Anterior cingulate cortex (tissue), 58 donors: ENCODE measurements around the gene LNP1.
"Not testable (repeated sequence)": the region's sequence is repeated elsewhere in the genome, so short reads cannot be mapped to it uniquely, and the experiment has no call there.

ENCODE experiments used
- DNase-seq, 58 donors: peaks; one replicate each; lab custom pipeline; 2025; lab: John Stamatoyannopoulos, UW

The LNP1 gene

DNA sequence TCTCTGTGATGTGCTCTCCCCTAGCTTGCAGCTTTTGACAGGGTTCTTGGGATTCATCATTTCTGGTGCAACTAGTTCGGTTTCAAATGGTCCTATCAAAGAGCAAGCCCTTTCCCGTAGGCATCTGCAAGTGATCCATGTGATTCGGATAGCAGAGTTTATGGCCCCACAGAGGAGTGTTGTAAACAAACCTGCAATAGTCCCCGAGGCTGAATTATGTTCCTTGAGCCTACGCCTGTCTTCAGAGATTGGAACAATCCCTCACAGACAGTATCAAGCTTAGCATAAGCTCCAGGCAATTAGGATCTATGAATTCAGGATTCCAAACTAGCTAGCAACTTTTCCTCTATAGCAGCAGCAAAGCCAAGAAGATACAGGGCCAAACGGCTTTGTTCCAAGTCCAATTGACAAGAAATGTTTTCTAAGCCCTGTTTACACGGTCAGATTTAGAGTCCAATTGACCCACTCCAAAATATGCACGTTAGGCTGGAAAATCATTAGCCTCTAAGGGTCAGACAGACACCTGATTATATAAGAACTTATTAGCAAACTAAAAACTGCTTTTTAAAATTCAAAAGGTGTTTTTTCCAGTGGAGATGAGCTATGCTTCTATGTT, 24.8 kb downstream of the LNP1 start:
- DNase-seq, result no peak

- DNase-seq, result no peak
Measured at GRCh38 chr3:100427699-100428098, 26.4 kb downstream of the LNP1 start.

DNA sequence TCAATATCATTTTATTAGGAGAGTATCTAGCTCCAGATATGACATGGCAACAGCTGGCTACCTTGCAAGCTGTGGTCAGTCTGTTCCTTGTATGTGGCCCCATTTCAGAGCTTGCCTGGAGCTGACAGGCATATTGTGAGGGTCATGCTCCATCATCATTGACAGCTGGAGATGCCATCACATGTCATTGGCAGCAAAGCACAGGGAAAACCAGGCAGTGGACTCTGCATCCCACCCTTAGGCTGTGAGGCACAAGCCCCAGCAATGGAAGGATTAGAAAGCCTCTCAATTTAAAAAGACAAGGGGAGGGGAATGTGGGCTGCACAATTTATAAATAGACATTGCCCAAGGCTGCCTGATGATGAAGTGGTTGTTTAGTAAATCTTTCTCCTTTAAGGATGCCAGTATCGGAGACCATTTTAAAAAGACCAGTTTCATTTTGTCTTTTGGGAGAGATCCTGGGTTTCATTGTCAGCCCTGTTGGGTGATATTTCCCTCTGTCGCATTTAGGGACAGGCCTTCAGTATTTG, 27.9 kb downstream of the LNP1 start:
- no peak for DNase-seq

GRCh38 chr3:100436951-100437350, 35.6 kb downstream of the LNP1 start:
- DNase-seq, result no peak

DNA sequence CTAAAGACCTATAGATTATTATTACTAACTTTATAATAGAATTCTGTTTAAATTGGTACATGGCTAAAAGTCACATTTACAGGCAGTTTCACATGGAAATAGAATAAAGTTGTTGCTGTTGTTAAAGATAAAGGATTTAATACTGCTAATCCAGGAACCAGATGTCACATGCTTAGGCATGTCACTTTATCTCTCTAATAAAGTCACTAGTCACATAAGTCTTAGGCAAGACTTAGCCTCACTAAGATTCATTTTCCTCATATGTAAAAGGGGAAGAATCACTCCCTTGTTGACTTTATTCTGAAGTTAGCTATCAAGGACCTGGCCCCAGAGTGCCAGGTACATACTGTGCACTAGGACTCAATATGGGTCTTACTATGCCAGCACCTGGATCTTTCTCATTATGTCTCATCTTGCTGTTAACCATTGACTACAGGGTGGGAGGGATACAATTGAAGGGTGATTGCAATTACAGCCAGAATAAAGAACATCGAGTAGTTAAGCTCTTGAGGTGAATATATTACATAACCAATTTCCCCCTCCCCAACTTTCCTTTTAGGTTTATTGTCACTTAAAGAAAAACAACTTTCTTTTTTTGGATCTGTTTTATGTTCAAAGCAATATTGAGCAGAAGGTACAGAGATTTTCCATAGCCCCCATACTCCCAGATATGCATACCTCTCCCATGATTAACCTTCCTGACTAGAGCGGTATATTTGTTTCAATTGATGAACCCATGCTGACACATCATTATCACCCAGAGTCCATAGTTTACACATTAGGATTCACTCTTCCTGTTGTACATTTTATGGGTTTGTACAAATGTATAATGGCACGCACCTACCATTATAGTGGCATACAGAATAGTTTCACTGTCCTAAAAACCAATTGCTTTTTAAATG, 36.6 kb downstream of the LNP1 start:
- DNase-seq, result no peak

- no peak for DNase-seq
Measured at GRCh38 chr3:100438623-100438974, 37.3 kb downstream of the LNP1 start.

DNA sequence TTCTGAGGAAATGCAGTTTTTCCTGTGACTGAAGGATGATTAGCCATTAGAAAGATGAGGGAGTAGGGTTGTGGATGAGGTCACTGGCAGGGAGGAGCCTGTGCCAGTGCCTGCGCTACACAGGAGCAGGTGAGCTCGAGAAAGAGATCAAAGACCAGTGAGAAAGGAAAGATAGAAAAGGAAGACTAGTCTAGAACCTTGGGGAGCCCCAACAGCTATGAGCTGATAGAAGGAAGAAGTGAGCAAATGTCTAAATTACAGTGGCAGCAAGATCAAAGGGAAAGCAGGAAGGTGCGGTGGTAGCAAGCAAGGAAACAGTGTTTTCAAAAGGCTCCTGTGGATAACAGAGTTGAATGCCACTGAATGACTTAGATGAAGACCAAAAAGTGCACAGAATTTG, 39.6 kb downstream of the LNP1 start:
- DNase-seq, result no peak

GRCh38 chr3:100443690-100444089, 42.4 kb downstream of the LNP1 start:
- no peak for DNase-seq

DNA sequence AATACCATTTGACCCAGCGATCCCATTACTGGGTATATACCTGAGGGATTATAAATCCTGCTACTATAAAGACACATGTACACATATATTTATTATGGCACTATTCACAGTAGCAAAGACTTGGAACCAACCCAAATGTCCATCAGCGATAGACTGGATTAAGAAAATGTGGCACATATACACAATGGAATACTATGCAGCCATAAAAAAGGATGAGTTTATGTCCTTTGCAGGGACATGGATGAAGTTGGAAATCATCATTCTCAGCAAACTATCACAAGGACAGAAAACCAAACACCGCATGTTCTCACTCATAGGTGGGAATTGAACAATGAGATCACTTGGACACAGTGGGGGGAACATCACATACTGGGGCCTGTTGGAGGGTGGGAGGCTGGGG, 45.7 kb downstream of the LNP1 start:
- not testable (repeated sequence) for DNase-seq

- no peak for DNase-seq
Measured at GRCh38 chr3:100448079-100448478, 46.7 kb downstream of the LNP1 start.

DNA sequence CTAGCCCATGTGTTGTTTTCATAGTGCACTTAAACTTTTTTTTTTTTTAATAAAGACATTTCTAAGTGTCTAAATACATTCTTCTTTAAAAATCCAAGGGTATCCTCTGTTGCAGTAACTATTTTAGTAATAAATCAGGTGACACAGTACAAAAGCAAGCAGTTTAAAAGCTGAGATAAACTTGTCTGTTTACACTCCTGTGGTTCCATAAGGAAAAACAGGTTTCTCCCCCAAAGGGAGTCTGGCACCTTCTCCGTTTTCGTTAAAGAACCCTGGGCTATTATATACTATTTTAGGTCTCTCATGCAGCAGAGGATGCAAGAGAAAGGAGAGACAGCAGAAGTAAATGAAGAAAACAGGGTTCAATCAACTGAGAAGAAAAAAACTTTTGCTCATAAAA, 47.9 kb downstream of the LNP1 start:
- DNase-seq, result no peak

GRCh38 chr3:100454677-100455076, 53.3 kb downstream of the LNP1 start:
- no peak for DNase-seq

GRCh38 chr3:100455841-100456550, 54.7 kb downstream of the LNP1 start:
- DNase-seq, result peak in 1 of 58 donors; percentile 22

DNA sequence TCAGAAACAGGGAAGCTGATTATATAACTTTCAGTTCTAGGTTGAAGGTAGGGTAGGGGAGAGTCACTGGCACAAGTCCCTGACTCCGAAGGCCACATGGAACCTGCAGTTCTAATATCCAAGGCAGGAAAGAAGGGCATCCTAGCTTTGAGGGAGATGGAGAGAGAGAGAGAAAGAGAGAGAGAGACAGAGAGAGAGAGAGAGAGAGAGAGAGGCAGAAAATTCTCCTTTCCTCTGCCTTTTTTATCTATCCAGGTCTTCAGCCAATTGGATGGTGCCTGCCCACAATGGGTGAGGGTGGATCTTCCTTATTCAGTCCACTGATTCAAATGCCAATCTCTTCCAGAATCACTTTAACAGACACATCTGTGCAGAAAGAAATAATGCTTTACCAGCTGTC, 55.4 kb downstream of the LNP1 start:
- DNase-seq, result no peak

GRCh38 chr3:100457811-100458210, 56.5 kb downstream of the LNP1 start:
- DNase-seq, result no peak

DNA sequence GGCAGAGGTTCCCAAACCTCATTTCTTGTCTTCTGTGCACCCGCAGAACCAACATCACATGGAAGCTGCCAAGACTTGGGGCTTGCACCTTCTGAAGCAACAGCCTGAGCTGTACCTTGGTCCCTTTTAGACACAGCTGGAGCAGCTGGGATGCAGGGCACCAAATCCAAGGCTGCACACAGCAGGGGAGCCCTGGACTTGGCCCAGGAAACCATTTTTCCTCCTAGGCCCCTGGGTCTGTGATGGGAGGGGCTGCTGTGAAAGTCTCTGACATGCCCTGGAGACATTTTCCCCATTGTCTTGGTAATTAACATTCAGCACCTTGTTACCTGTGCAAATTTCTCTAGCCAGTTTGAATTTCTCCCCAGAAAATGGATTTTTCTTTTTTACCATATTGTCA, 57.5 kb downstream of the LNP1 start:
- DNase-seq, result no peak

DNA sequence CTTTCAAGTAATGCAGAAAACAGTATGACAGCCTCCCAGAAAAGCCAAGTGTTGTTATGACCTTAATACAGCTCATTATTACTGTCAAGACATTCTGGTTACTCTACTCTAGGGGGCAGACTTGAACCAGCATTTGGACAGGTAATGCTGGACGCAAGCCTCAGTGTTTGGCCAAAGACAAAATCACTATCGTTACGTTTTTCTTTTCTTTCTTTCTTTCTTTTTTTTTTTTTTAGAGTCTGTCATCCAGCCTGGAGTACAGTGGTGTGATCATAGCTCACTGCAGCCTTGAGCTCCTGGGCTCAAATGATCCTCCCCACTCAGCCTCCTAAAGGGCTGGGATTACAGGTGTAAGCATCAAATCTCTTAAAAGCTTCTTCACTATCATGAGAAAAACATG, 61.7 kb downstream of the LNP1 start:
- DNase-seq, result peak in 6 of 58 donors; percentile 0 to 30 (median 8)

DNA sequence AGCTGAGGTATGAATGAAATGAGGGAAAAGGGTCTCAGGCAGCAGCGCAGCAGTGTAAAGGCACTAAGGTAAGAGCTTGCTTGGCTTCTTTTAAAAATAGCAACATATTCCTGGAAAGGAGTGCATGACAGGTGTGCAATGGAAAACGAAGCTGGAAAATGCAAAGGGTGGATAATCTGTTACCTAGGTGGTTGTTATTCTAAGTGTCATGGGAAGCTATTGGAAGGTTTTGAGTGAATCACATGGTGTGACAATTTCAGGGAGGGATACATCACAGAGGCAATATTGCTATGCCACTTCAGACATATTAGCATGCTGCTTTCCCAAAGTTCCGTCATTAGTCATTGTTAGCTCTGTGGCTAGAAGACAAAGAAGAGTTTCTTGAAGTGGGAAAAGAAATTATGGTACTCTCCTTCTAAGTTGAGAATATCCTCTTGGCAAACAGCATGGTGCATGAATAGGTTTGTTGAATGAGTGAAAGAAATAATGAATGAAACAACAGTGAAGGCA, 62.4 kb downstream of the LNP1 start:
- no peak for DNase-seq

DNA sequence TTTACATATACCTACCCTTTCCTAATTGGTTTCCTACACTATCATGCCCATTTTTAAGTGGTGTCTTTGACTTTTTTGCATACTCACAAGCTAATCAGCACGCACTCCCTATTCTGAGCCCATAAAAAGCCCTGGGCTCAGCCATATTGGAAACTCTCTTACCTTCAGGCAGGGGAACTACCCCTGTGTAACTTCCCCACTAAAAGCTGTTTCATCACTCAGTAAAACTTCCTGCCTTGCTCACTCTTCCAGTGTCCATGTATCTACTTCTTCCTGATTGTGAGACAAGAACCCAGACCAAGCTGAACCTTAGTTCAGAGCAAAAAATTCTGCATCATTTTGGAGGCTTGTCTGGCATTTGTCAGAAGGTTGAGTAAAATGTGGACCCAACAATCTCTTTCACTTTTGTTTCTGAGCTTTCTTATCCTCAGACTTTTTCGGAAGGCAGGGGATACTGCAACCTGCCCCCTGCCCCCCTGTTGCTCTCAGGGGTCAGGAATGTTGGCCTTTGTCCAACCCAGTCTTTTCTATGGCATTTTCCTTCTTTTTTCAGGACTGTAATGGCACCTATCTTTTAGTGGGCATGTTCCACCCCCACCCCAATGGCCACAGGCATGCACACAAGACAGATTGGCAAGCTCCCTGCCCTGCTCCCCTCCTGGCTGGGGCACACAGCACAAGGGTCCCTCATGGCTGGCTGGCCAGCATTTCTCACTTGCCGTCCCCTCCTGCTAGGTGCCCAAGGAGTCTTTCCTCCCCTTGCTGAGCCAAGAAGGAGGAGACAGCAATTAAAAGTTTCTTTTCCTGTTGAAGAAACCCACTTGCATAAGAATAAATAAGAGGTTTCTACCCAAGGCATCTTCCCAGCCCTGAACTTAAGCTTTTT, 64.8 kb downstream of the LNP1 start:
- DNase-seq, result no peak

GRCh38 chr3:100467133-100467532, 65.8 kb downstream of the LNP1 start:
- no peak for DNase-seq
